Measurements from ENCODE around the gene BMP4.

The BMP4 gene

GRCh38 chr14:53916239-53916638 lies 40.4 kb downstream of the BMP4 start:
- no peak for TF ChIP-seq CTCF (IDR thresholded peaks at IDR 0.05)

GRCh38 chr14:53915364-53916014 lies 41.1 kb downstream of the BMP4 start:
- no peak for TF ChIP-seq CTCF (IDR thresholded peaks at IDR 0.05)

- TF ChIP-seq CTCF (IDR thresholded peaks at IDR 0.05): no peak
Observed at GRCh38 chr14:53912021-53912420, 44.6 kb downstream of the BMP4 start.

GRCh38 chr14:53908416-53908815 lies 48.2 kb downstream of the BMP4 start:
- TF ChIP-seq CTCF (IDR thresholded peaks at IDR 0.05): no peak

GRCh38 chr14:53902307-53902706 lies 54.3 kb downstream of the BMP4 start:
- TF ChIP-seq CTCF (IDR thresholded peaks at IDR 0.05): no peak

- no peak for TF ChIP-seq CTCF (IDR thresholded peaks at IDR 0.05)
Observed at GRCh38 chr14:53900499-53900898, 56.1 kb downstream of the BMP4 start.
